Activated gamma-delta T cell (primary cell): ENCODE measurements around the gene CD163.
"Not testable (repeated sequence)": the region's sequence is repeated elsewhere in the genome, so short reads cannot be mapped to it uniquely, and the experiment has no call there.

Experiments
- DNase-seq: peaks from one replicate; lab custom pipeline; 2025; lab: John Stamatoyannopoulos, UW
- total RNA-seq, 2 donors: gene quantifications; one replicate each; lab custom pipeline; 2026; lab: John Stamatoyannopoulos, UW

Gene CD163
- total RNA-seq = 0 reads per million in 2 donors

DNA sequence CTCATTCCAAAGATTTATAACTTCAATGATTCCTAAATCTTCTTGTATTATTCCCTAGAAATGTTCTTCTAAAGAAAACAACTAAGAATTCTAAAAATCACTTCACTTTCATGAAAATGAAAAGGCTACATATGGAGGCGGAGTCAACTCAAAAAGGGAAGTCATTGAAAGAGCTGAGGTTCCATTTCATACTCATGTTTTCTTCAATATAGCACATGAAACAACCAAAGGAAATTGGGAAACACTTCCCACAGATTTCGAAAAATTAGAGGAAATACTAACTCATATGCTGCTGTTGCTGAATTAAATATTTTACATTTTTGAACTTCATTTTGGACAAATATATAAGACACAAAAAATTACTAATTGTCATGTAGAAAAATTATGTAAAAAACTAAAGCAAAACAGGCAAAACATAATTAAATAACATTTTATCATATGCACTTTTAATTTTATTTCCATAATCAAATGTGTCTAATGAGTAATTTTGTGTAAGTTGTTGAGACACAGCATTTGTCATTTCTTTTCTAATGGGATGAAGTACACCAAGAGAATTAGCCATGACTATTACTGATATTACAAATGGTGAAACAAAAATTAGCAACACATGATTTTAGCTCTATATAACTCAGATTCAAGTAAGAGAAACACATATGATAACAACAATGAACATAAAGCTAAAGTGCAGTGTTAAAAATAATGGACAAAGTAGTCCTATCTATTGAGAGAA lies at the start of gene CD163:
TSS of gene CD163 (minus strand) at position 92 of the 730 bp plus-strand sequence. CDS start at position 5, 87 bp downstream.
- DNase-seq = no peak

DNA sequence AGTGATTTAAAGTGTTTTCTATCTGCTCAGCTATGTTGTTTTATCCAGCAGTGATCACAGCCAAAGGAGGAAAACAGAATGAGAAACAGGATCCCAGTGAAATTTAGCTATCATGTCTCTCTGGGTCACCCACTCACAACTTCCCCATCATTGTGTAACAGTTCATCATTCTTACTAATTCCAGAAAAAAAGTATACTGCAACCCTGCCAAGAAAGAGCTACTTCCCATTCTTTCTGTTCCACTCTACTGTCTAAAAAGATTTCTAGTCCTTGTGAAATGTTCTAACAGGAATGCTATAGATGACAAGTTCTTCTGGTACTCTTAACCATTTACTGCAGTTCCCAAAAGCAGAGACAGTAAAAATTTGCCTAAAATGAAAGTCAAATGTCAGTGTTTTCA lies 39.2 kb upstream of the CD163 start:
- DNase-seq = no peak

DNA sequence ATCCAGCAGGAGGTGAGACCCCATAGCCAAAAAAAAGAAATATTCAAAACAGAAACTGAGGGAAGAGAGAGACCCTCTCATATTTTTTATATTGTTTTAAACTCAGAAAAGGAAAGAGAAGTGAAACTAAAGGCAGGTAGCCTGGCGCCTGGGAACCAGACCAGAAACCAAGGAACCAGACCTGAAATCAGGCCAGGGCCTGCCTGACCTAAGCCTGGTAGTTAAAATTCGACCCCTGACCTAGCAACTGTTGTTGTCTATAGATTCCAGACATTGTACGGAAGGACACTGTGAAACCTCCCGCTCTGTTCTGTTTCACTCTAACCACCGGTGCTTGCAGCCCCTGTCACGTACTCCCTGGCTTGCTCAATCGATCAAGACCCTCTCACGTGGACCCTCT lies 38.5 kb upstream of the CD163 start:
- no peak for DNase-seq

- no peak for DNase-seq
Observed at GRCh38 chr12:7514416-7514815, 10.8 kb upstream of the CD163 start.

GRCh38 chr12:7512553-7512952 lies 9.0 kb upstream of the CD163 start:
- DNase-seq = no peak

DNA sequence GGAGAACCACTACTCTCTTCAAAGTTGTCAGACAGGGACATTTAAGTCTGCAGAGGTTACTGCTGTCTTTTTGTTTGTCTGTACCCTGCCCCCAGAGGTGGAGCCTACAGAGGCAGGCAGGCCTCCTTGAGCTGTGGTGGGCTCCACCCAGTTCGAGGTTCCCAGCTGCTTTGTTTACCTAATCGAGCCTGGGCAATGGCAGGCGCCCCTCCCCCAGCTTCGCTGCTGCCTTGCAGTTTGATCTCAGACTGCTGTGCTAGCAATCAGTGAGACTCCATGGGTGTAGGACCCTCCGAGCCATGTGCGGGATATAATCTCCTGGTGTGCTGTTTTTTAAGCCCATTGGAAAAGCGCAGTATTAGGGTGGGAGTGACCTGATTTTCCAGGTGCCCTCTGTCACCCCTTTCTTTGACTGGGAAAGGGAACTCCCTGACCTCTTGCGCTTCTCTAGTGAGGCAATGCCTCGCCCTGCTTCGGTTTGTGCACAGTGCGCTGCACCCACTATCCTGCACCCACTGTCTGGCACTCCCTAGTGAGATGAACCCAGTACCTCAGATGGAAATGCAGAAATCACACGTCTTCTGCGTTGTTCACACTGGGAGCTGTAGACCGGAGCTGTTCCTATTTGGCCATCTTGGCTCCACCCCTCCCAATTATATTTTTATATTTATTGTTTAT lies 6.4 kb upstream of the CD163 start:
- DNase-seq = not testable (repeated sequence)

DNA sequence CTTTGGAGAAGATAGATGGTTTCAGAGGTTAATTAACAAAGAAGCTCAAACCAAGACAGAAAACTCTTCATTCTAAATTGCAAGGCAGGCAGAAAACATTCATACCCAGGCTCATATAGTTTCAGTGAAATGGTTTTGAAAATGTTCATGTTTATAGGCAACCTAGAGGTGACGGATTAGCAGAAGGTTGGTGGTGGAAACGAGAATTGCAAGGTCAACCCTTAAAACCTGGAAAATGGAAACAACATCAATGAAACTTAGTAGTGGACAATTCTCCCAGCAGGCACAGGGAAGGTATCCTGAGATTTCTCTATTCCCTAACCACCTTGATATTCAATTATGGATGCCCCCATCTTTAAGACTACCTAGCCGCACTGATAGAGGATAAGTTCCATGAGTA lies 965 bp downstream of the CD163 start:
- DNase-seq = no peak

DNA sequence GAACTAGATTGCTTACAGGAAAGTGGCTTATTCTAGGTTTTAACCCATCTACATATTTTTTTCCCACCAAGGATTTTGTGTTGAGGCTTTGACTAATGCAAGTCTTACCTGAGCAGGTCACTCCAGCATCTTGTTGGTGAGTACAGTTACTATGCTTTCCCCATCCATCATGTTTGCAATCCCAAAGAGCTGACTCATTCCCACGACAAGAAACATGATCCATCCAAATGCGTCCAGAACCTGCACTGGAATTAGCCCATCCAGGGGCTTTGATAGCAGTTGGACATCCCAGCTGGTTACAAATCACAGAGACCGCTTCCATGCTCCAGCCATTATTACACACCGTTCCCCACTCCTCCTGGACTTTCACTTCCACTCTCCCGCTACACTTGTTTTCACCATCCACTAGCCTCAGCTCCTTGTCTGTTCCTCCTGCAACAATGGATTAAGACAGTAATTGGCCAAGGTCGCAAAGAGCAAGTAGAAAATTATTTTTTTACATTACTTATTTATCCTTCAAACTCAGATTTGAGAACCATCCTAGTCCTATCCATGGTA lies 2.5 kb downstream of the CD163 start:
- no peak for DNase-seq

GRCh38 chr12:7499636-7500035 lies 3.9 kb downstream of the CD163 start:
- DNase-seq = no peak

- DNase-seq = no peak
Observed at GRCh38 chr12:7498809-7499208, 4.8 kb downstream of the CD163 start.

GRCh38 chr12:7497661-7498060 lies 5.9 kb downstream of the CD163 start:
- DNase-seq = no peak

- no peak for DNase-seq
Observed at GRCh38 chr12:7496451-7496850, 7.1 kb downstream of the CD163 start.

DNA sequence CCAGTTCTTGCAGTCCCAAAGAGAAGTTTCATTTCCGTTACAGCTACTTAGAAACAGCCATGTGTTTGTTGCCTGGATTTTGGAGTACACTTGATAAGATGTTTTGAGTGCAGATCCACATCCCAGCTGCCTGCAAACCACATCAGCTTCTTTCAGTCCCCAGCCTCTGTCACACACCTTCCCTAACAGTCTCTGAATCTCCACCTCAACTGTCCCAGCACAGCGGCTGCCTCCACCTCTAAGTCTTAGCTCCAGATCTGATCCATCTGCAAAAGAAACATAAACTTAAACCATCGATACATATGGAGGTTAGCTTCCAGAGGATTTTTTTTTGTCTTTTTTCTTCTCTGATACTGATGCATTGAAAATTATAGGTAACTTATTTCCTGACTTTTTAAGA lies 8.4 kb downstream of the CD163 start:
- DNase-seq = no peak

DNA sequence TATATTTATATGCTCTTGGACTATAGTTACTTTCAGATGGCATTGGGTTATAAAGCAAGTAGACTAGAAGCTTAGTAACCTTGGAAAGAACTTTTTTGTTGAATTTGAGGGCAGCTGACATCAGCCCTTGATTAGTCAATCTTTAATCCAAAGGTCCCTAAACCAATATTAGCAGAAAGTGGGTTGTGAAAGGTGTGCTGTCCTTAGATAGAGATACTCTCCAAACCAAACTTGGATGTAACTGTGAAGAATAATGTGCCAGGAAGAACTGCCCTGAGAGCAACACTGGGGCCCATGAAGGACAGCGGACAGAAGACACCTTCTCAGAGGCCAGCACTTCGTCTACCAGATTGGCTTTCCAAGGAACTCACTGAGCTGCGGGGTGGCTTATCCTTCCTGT lies 10.6 kb downstream of the CD163 start:
- DNase-seq = no peak

GRCh38 chr12:7486512-7486911 lies 17.1 kb downstream of the CD163 start:
- DNase-seq = no peak

GRCh38 chr12:7485095-7485494 lies 18.5 kb downstream of the CD163 start:
- DNase-seq = no peak

DNA sequence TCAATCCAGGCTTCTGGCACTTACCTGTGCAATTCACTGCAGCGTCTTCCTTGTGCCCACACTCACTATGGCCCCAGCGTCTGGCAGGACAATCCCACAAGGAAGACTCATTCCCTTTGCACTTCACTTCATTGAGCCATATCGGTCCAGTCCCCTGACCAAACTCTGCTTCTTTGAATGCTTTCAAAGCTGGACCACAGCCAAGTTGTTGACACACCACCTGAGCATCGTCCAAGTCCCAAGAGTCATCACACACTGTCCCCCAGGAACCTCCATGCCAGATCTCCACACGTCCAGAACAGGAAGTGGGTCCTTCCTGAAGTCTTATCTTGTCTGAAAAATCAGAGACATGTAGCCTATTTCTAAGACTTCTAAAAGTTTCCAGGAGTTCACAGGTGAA lies 20.2 kb downstream of the CD163 start:
- no peak for DNase-seq

DNA sequence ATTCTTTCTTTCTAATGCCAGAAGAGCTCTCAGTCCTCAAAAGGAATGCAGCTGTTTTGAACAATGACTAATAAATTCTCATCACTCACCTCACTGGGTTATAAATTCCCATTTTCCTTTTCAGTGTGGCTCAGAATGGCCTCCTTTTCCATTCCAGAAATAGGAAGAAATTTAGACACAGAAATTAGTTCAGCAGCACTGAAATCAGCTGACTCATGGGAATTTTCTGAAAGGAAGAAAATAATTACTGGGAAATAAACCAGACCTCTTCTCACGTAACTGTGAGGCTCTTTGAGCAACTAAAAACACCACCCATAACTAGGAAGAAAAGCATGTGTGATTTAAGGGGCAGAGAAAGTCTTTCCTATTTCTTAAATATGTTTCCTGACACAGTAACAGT lies 23.8 kb downstream of the CD163 start:
- DNase-seq = no peak

GRCh38 chr12:7472060-7472459 lies 31.5 kb downstream of the CD163 start:
- DNase-seq = no peak

DNA sequence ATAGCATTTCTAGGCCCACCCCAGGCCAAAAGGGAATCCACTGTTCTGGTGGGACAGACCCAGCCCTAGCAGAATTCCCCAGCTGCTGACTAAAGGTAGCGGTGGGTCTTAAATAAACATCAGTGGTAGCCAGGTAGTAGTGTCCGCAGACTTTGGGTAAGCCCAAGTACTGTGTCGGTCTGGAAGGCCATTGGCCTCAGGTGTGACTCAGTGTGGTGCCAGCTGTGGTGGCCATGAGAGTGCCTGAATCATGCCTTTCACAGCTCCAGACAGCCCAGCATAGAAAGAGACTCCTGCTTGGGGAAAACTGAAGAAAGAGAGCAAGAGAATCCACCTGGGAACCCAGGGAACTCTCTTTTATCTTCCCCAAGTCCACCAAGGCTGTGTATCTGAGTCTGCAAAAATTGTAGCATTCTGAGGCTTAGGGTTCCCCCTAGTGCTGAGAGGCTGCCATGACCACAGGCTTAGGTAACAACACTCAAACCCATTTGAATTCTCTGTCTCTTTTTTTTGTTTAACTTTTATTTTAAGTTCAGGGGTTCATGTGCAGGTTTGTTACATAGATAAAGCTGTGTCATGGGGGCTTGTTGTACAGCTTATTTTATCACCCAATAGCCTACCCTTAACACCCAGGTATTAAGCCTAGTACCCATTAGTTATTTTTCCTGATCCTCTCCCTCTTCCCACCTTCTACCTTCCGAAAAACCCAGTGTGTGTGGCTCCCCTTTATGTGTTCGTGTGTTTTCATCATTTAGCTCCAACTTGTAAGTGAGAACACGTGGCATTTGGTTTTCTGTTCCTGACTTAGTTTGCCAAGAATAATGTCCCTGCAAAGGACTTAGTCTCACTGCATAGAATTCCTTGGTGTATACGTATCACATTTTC lies 43.0 kb downstream of the CD163 start:
- no peak for DNase-seq

GRCh38 chr12:7459973-7460372 lies 43.6 kb downstream of the CD163 start:
- no peak for DNase-seq

DNA sequence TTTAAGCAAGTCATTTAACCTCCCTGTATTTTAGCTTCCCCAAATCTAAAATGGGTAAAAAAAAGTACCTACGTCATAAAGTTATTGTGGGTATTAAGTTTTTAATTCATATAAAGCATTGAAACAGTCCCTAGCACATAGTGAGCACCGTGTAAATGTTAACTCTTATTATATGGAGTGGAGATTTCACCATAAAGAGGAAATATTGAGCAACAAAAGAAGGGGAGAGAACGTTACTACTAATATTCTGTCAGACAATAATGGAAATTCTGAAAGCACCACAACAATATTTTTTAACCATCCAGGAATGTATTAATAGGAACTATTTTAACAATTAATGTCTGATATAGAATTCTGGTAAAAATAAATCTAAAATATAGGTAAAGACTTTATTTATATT lies 51.8 kb downstream of the CD163 start:
- DNase-seq = no peak
